ENCODE measurements around the gene PRKN.
"Not testable (repeated sequence)": the region's sequence is repeated elsewhere in the genome, so short reads cannot be mapped to it uniquely, and the experiment has no call there.

The PRKN gene

DNA sequence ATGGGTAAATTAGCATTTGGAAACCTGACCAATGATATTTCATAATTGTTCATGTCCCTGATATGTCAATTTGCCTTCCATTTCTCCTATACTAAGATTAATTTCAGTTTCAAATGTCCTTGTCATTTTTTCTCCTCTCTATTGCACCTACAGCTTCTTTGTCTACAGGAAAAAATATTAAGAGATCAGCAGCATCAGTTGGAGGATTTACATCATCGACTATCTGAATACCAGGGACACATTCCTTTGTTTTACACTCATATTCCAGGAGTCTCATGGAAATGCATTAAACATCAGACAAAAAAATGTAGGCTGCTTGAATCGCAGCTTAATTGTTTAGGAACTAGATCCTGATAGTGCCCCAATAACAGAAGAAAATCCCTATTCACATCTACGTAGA is 188.2 kb downstream of the PRKN start:
- no peak for DNase-seq

DNA sequence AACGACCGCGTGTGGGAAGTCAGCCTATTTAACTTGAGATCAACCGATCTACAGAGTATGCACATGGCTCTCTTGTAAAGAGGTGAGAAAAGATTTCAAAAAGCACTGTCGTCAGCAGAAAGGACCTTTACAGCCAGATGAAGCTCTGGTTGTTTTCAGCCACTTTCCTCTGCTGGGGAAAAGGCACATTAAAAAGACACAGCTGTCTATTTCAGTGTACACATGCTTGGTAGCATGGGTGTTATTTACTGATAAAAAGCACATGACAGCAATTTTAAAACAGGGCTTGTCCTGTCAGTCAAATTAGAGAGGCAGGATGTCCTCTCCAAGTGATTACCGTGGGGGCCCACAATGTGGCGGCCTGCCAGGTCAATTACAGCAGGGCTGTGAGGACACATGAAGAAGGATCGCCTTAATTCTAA is 188.9 kb downstream of the PRKN start:
- peak in 2 of 56 donors; percentile 7 to 19 for DNase-seq

DNA sequence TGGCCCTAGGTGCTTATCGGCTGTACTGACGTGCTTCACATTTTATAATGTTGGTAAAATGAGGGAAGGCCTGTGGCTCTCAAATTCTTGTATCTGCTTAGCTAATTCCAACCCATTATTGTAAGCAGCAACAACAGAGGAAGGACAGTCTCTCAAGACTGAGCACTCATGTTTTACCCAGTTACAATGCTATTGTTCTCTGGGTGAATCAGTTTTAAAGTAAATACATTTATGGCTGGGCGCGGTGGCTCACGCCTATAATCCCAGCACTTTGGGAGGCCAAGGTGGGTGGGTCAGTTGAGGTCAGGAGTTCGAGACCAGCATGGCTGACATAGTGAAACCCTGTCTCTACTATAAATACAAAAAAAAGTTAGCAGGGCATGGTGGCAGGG is 194.6 kb downstream of the PRKN start:
- DNase-seq: no peak

DNA sequence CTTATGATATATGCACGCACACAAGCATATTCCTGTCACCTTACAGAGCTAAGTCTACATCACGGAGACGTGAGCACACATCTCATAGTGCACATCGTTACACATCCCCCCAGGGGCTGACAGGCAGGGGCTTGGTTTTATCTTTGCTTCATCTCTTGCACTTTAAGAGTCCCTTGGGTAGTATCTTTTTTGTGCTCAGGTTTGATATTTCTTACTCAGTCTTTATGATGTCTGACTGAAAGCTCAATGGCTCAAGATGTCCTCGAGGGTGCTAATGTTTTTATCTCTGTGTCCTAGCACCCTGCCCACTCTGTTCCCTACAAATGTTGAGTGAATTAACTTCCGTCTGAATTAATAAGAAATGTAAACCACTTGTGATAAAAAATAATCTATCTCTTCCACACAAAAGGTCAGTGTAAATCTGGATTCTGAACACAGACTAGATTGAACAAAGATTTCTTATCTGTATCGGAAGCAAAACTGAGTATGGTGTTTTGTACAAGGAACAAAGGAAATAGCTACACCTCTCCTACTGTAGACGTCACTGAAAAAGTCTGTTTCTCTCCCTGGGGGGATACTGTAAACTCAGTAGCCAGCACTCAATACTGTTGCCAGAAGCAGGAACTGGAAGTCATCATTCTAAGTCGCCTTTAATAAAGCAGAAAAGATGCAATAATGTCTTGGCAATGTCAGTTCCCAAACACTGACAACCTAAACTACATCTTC is 195.1 kb downstream of the PRKN start:
- DNase-seq: no peak

DNA sequence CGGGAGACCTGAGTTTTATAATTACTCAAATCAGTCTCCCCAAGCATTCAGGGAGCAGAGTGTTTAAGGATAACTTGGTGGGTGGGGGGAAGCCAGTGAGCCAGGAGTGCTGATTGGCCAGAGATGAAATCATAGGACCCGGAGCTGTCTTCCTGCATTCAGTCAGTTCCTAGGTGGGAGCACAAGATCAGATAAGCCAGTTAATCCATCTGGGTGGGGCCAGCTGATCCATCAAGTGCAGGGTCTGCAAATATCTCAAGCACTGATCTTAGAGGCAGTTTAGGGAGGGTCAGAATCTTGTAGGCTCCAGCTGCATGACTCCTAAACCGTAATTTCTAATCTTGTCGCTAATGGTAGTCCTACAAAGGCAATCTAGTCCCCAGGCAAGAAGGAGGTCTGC is 196.2 kb downstream of the PRKN start:
- not testable (repeated sequence) for DNase-seq

DNA sequence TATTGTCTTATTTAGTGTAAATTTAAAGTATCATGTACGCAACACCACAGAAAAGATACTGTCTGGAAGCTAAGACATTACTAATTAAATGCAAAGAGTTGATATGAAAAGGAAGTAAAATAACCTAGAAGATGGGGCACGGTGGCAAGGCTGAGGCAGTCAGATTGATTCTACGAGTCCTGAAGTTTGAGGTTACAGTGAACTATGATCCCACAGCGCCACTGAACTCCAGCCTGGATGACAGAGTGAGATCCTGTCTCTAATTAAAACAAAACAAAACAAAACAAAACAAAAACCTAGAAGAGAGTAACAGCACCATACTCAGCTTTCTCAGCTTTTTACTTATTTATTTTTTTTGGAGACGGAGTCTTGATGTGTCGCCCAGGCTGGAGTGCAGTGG is 199.0 kb downstream of the PRKN start:
- DNase-seq: no peak

DNA sequence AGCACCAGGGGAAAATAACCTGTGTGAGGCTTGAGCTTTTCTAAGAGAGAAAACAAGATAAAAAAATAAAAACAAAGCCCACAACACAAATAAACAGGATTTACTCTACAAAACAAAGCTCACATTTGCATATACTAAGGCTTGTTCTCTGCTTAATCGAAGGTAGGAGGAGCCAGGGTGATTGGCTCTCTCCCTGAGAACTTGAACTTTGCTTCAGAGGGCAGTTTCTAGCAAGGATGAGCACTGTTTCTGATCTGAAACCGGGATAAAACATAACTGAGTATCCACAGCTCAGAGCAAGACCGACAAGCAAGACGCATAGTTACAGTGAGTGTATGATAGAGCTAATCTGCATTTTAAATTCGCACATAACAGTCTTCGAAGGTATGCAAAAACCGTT is 200.6 kb downstream of the PRKN start:
- DNase-seq: no peak

DNA sequence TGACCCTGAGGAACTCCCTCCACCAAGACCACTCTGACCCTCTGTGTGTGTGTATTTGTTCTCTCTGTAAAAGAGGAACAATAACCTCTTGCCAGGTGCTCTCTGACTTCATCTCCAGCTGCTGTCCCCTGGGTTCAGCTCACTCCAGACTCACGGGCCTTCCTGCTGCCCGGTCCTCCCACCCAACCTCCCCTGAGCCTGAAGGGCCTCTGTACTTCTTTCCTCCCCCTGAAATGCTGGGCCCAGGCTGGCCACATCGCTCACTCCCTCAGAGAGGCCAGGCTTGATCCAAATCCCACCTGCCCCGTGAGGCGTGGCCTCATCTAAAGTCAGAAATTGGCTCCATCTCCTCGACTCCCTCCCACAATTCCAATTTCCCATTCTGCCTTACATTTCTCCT is 202.4 kb downstream of the PRKN start:
- DNase-seq: no peak

DNA sequence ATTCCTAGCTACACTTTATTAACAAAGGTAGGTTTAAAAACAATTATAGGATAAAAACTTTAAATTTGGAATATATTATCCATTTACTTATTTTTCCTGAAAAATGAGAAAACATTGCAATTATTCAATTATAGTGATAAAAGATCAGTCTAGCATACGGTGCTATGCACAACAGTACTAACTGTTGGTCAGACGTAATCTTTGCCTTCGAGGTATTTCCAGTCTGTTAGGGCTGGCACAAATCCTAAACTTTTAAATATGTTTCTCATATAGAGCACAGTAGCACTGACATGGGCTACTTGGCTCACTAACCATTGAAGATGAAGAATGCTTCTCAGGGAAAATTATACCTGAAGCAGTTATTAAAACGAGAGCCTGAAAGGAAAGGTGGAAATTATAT is 214.8 kb downstream of the PRKN start:
- DNase-seq: no peak

DNA sequence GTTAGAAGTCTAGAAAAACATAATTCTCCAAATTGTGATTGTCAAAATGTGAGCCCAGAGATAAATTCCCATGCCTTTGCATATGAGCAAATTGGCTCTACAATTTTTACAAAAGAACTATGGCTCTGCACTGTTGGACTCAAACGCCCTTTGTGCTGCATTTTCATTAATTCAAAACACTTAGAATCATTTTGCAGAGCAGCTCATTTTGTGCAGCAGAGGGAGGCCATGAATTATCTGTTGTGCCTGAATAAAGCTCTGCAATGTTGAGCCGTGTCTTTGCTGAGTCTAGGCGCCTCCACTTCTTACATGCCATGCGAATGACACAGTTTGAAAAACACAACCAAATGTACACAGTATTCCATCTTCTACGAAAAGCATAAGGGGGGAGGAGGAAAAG is 230.2 kb downstream of the PRKN start:
- DNase-seq: peak in 14 of 56 donors; percentile 1 to 31 (median 17)

DNA sequence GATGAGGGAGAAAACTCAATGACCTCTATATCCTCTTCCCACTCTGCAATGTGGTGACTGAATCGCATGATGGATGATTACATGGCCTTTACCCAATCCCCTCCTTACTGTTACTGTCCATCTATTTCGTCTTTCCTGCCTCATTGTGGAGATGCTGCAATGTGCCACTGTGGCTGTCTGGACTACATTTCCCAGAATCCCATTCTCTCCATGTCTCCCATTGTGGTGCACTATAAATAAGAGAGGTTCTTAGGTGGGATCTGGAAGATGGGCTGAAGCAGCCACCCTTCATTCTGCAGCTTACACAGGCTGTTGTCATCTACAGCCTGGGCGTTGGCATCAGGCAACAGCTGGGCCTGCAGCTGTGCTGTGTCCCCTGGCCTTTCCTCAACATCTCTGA is 233.6 kb downstream of the PRKN start:
- DNase-seq: no peak

DNA sequence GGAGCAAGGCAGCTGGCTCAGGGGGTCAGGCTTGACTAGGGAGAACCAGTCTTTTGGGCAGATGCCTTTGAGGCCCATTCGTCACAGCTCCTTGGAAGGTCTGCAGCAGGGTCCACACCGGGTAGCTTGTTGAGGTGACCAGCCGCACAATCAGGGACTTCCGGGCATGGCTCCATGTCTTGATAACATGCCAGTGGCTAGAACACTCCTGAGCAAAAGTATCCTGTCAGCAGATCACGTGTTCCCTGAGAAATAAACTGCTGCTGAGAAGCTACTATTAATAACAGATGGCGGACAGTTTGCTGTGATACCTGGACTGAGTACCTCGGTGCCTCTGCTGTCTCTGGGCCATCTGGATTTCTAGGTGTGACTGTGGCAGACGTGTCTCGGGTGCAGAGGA is 235.9 kb downstream of the PRKN start:
- no peak for DNase-seq

DNA sequence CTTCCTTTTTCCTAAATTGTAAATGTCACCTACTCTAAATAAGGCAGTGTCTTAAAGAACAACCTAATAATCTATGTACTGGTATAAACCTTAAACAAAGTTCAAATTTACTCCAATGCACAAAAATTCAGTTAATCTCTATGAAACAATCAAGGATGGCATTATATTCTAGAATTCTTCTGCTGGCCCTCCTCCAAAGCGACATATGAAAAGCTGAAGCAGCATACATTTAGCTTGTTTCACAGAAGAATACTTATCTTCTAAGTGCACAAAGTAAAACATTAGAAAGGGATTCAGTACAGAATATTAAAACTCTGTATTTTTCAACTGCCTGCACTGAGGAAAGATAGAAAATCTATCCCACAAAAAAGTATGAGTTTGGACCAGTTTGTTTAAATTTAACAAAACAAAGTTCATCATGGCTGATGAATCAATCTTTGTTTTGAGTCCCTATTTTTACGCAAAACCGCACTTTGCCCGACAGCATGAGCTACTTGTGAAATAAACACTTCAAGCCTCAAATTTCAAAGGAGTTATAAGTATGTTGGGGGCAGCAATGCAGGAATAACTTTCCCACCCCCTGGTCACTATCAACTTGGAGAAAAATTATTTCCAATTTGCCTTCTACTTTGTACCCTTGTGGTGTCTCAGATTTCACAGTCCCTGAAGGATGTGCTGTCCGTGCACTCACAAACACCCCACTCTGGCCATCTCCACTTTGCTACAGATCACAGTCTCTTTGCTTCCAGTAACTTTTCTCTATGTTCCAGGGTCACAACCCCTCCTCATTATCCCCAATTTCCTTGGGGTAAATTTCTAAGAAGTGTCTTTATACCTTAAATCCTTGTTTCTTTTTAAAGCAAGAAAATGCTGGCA is 238.2 kb downstream of the PRKN start:
- DNase-seq: no peak

DNA sequence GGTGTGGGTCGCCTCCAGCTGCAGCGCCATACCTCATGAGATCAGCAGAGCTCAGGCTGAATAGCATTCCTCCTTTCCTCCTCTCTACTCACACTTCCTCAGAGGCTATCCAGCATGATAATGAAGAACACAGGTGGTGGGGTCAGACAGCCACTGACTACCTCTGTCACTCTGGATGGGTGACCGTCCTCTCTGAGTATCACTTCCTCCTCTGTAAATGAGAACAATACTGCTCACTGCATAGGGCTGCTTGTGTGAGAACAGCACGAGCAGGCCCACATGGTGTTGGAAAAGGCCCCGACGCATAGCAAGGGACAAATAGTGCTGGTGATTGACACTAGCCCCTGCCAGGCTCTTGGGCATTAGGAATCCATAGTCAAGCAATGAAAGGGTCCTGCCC is 239.1 kb downstream of the PRKN start:
- no peak for DNase-seq

DNA sequence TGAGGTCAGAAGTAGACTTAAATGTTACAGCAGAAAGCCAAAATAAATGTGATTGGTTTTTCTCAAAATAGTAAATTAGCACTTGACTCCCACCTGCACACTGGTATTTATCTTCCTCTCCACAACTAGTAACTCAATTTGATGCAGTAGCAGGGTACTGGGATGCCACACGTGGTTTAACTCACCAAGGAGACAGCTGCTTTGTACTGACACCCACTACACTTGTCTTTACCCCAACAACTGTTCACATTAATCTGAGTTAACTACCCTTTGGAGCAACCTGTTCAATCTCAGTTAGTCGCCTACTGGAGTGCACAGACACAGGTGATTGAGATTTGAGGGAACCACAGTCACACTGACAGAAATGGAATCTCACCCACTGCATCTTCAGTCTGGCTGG is 242.1 kb downstream of the PRKN start:
- peak in 2 of 56 donors; percentile 2 to 6 for DNase-seq

DNA sequence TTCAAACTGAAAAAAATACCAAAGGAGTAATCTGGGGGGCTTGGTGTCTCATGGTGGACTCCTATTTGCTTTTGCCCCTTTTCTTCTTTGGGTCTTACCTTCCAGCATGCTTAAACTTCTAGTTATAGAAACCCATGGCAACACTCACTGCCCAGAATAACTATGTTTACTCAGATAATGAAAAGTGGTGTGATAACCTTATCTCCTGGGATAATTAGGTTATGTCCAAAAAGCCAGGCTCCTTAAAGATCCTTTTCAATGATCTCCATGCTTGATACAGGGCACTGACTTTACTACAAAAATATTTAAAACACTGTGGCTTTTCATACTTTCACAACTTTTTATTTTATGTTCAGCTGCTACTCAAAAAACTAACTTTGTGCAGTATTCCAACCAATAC is 245.6 kb downstream of the PRKN start:
- DNase-seq: no peak

DNA sequence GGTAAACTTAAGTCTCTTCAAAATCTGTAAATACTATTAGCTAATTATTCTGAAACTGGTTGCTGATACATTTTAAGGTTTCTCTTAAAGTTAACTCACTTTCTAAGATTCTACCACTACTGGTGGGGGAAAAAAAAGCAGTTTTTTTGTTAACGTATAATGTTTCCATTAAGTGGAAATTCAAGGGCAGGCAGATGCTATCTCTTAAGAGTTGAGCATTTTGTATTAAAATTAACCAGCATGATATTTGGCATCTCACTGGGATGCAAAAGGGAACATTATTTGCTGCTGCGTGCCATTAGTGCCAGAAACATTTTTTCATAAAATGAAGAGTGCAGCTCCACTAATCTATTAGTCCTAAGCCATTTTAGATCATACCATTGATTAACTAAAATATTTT is 246.2 kb downstream of the PRKN start:
- no peak for DNase-seq

DNA sequence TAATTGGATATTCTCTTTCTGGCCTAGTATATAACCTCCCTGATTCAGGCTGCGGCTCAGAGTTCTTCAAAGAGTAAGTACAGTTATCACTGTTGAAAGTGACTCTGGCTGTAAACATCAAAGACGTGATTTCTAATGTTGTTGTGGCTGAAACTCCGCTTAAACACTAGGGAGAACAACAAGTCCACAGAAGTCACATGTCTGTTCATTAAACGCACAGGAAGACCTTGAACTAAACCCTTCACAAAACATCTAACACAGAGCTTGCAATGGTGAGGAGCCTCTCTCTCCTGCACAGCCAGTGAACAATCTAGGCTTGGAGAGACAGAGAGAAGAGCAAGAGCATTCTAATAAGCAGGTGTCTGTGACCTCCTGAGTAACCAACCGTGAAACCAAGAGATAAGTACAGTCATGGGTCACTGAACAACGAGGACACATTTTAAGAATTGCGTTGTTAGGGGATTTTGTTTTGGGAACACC is 249.3 kb downstream of the PRKN start:
- no peak for DNase-seq

DNA sequence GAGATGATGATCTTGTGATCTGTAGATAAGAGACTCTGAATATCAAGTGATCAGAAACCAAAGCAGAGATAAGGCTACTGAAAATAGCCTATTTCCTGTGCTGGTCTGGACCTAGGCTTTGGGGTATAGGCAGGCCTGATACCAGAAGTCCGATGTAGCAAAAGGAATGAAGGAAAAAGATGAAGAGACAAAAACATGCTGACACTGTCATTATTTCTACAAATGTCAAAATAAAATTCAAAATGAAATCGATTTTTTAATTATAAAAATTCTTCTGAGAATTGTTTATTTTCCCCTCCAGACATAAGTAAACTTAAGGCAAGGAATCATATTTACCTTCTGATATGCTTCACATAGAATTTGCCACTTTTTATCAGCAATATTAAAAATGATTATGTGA is 252.8 kb downstream of the PRKN start:
- DNase-seq: no peak

DNA sequence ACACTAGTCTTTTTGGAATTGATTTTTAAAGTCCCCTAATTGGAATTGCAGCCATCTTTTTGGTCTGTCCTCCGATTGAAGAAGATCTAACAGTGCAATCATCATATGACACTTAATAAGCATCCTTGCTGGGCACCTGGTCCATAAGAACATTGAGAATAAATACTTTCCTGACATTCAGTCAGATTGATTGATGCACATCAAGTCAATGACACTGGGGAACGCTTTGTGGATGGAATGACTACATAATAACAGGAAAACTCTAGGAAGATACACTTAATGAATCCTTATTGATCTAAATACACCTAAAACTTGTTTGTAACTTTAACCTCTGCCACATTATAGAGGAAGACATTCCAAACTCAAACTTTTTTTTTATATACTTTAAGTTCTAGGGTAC is 255.7 kb downstream of the PRKN start:
- no peak for DNase-seq

DNA sequence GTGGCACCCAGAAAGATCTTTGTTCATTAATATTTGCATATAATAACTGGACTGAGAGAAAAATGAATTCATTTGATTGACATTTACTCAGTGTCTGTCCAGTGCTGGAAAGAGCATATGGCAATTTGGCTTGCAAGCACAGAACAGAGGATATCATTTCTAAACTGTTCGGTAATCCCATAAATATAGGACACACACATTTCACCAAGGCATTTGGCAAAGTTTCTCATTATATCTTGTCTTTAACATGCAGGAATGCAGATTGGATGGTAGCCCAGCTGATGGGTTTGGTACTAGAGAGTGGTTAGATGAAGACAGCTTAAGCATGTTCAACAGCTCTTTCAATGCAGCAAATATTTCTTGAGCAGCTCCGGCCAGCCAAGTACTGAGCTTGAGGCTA is 259.2 kb downstream of the PRKN start:
- DNase-seq: no peak

DNA sequence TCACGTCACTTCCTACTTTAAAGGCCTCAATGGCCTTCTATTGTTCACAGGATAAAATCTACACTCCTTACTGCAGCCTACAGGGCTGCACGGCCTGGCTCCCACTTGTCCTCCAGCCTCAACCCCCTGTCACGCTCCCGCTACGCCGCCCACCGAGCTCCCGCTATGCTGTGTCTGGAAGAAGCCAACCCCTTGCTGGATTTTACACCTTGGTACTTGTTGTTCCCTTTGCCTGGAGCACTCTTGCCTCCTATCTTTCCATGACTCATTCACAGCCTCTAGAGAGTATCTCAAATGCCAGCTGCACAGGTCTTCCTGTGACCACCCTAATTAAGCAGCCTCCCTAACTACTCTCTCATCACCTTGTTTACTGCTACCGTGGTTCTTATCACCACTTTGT is 259.9 kb downstream of the PRKN start:
- no peak for DNase-seq

DNA sequence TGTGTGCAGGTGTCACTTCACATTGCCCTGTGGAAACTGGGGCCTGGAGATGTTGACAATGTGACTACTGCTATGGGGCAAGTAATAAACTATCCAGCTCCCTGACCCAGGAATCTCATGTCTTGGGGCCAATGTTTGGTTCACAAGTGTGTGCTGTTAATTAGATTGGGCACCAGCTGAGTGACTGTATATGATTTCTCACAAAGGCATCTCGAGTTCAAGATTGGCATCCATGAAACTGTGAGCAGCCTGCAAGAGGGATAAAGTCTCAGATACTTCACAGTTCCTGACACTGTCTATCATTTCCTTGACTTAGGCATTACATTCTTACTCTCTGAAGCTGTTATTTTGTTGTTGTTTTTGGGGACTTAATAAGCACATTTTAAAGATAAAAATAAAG is 264.0 kb downstream of the PRKN start:
- DNase-seq: no peak
